ENCODE data around the gene CYP11A1. TPM values are rescaled to one million over a fixed set of nuclear protein-coding genes. Genes with fewer than 3 reads are reported as not detected.

CYP11A1 gene
- polyA plus RNA-seq, 3 donors from 2014 or later = not detected

GRCh38 chr15:74319138-74319460 is 48.3 kb downstream of the CYP11A1 start:
- DNase-seq = no peak

GRCh38 chr15:74318376-74319137 is 48.9 kb downstream of the CYP11A1 start:
- no peak overlapping the region for H3K4me3 Mint-ChIP-seq
- no peak overlapping the region for H3K27ac Mint-ChIP-seq
- no peaks in the 10 kb centered on the region for H3K36me3 Mint-ChIP-seq
- peaks cover 23 to 28% of the 10 kb centered on the region in 2 donors for H3K4me1 Mint-ChIP-seq
- H3K9me3 Mint-ChIP-seq = no peaks in the 10 kb centered on the region
- peaks cover 0 to 6% (median 2%) of the 10 kb centered on the region in 3 donors for H3K27me3 Mint-ChIP-seq (ENCODE audit: low read depth in 3 of 3)
- no peak for DNase-seq

More at GRCh38 chr15:74319138-74319460, 48.3 kb downstream of the CYP11A1 start:
- Mint-ChIP-seq H3K9me3 (no peaks in the 10 kb centered on the region), H3K27me3 (ENCODE audit: low read depth in 3 of 3) (peaks cover 0 to 5% (median under 1%) of the 10 kb centered on the region in 3 donors), H3K4me1 (peaks cover 23 to 28% of the 10 kb centered on the region in 2 donors), H3K27ac (no peak overlapping the region), H3K4me3 (no peak overlapping the region), H3K36me3 (no peaks in the 10 kb centered on the region)

- Mint-ChIP-seq H3K36me3 (no peaks in the 10 kb centered on the region), H3K4me3 (no peak overlapping the region), H3K27ac (peak overlapping the region in 1 of 6 donors; percentile 64), H3K27me3 (ENCODE audit: low read depth in 3 of 3) (peaks cover 0 to 6% (median 2%) of the 10 kb centered on the region in 3 donors), H3K4me1 (peaks cover 23 to 28% of the 10 kb centered on the region in 2 donors), H3K9me3 (no peaks in the 10 kb centered on the region)
- no peak for DNase-seq
Observed at GRCh38 chr15:74317820-74318375, 49.5 kb downstream of the CYP11A1 start.

- DNase-seq = no peak
- no peaks in the 10 kb centered on the region for H3K9me3 Mint-ChIP-seq
- H3K27ac Mint-ChIP-seq = peak overlapping the region in 1 of 6 donors; percentile 34
- H3K36me3 Mint-ChIP-seq = no peaks in the 10 kb centered on the region
- H3K4me1 Mint-ChIP-seq = peaks cover 23 to 28% of the 10 kb centered on the region in 2 donors
- peak overlapping the region in 1 of 5 donors; percentile 74 for H3K4me3 Mint-ChIP-seq
- peaks cover 2 to 6% (median 2%) of the 10 kb centered on the region in 3 donors for H3K27me3 Mint-ChIP-seq (ENCODE audit: low read depth in 3 of 3)
Observed at GRCh38 chr15:74316141-74316540, 51.3 kb downstream of the CYP11A1 start.

- peak overlapping the region; percentile 12 to 74 (median 57) for H3K4me3 Mint-ChIP-seq
- H3K36me3 Mint-ChIP-seq = no peaks in the 10 kb centered on the region
- H3K27me3 Mint-ChIP-seq (ENCODE audit: low read depth in 3 of 3) = peaks cover 2 to 6% (median 2%) of the 10 kb centered on the region in 3 donors
- peak; percentile 17 to 24 (median 20) for DNase-seq
- peaks cover 23 to 28% of the 10 kb centered on the region in 2 donors for H3K4me1 Mint-ChIP-seq
- peak overlapping the region; percentile 66 to 89 (median 78) for H3K27ac Mint-ChIP-seq
- no peaks in the 10 kb centered on the region for H3K9me3 Mint-ChIP-seq
Observed at GRCh38 chr15:74315626-74316025, 51.8 kb downstream of the CYP11A1 start.

- peak; percentile 18 to 26 (median 21) for DNase-seq
Observed at GRCh38 chr15:74314795-74315438, 52.5 kb downstream of the CYP11A1 start.

GRCh38 chr15:74313889-74314288 is 53.6 kb downstream of the CYP11A1 start:
- Mint-ChIP-seq H3K4me1 (peaks cover 23 to 28% of the 10 kb centered on the region in 2 donors), H3K36me3 (no peaks in the 10 kb centered on the region), H3K4me3 (no peak overlapping the region), H3K9me3 (no peaks in the 10 kb centered on the region), H3K27me3 (ENCODE audit: low read depth in 3 of 3) (peaks cover 2 to 6% (median 4%) of the 10 kb centered on the region in 3 donors), H3K27ac (peak overlapping the region in 1 of 6 donors; percentile 1)
- no peak for DNase-seq

More at GRCh38 chr15:74314795-74315438, 52.5 kb downstream of the CYP11A1 start:
- peak overlapping the region; percentile 12 to 68 (median 25) for H3K4me3 Mint-ChIP-seq
- no peaks in the 10 kb centered on the region for H3K36me3 Mint-ChIP-seq
- H3K27me3 Mint-ChIP-seq (ENCODE audit: low read depth in 3 of 3) = peaks cover 2 to 6% (median 3%) of the 10 kb centered on the region in 3 donors
- H3K9me3 Mint-ChIP-seq = no peaks in the 10 kb centered on the region
- peaks cover 23 to 28% of the 10 kb centered on the region in 2 donors for H3K4me1 Mint-ChIP-seq
- peak overlapping the region; percentile 59 to 89 (median 73) for H3K27ac Mint-ChIP-seq

GRCh38 chr15:74312445-74313007 is 54.9 kb downstream of the CYP11A1 start:
- H3K4me1 Mint-ChIP-seq = peaks cover 23 to 28% of the 10 kb centered on the region in 2 donors
- H3K27ac Mint-ChIP-seq = no peak overlapping the region
- H3K4me3 Mint-ChIP-seq = no peak overlapping the region
- H3K9me3 Mint-ChIP-seq = no peaks in the 10 kb centered on the region
- no peaks in the 10 kb centered on the region for H3K36me3 Mint-ChIP-seq
- no peak for DNase-seq
- peaks cover 2 to 6% (median 4%) of the 10 kb centered on the region in 3 donors for H3K27me3 Mint-ChIP-seq (ENCODE audit: low read depth in 3 of 3)

- no peaks in the 10 kb centered on the region for H3K9me3 Mint-ChIP-seq
- peaks cover 23 to 25% of the 10 kb centered on the region in 2 donors for H3K4me1 Mint-ChIP-seq
- no peaks in the 10 kb centered on the region for H3K36me3 Mint-ChIP-seq
- no peak overlapping the region for H3K27ac Mint-ChIP-seq
- DNase-seq = no peak
- H3K4me3 Mint-ChIP-seq = no peak overlapping the region
- H3K27me3 Mint-ChIP-seq (ENCODE audit: low read depth in 3 of 3) = peaks cover 2 to 6% (median 4%) of the 10 kb centered on the region in 3 donors
Observed at GRCh38 chr15:74311734-74312444, 55.6 kb downstream of the CYP11A1 start.

- no peaks in the 10 kb centered on the region for H3K4me1 Mint-ChIP-seq
- H3K27me3 Mint-ChIP-seq (ENCODE audit: low read depth in 3 of 3) = peaks cover 5 to 8% (median 8%) of the 10 kb centered on the region in 3 donors
Observed at GRCh38 chr15:74307827-74308811, 59.3 kb downstream of the CYP11A1 start.

GRCh38 chr15:74306781-74307217 is 60.6 kb downstream of the CYP11A1 start:
- peaks cover 5 to 8% (median 7%) of the 10 kb centered on the region in 3 donors for H3K27me3 Mint-ChIP-seq (ENCODE audit: low read depth in 3 of 3)

More at GRCh38 chr15:74307827-74308811, 59.3 kb downstream of the CYP11A1 start:
- Mint-ChIP-seq H3K9me3 (no peaks in the 10 kb centered on the region), H3K4me3 (no peak overlapping the region), H3K27ac (no peak overlapping the region), H3K36me3 (no peaks in the 10 kb centered on the region)
- peak in 1 of 3 donors; percentile 8 for DNase-seq

GRCh38 chr15:74305687-74306086 is 61.8 kb downstream of the CYP11A1 start:
- peaks cover 5 to 15% (median 6%) of the 10 kb centered on the region in 3 donors for H3K27me3 Mint-ChIP-seq (ENCODE audit: low read depth in 3 of 3)
- no peak overlapping the region for H3K4me3 Mint-ChIP-seq
- no peaks in the 10 kb centered on the region for H3K4me1 Mint-ChIP-seq
- no peaks in the 10 kb centered on the region for H3K9me3 Mint-ChIP-seq
- no peak for DNase-seq
- H3K27ac Mint-ChIP-seq = no peak overlapping the region
- H3K36me3 Mint-ChIP-seq = no peaks in the 10 kb centered on the region

More at GRCh38 chr15:74306781-74307217, 60.6 kb downstream of the CYP11A1 start:
- H3K4me3 Mint-ChIP-seq = no peak overlapping the region
- no peak for DNase-seq
- no peaks in the 10 kb centered on the region for H3K9me3 Mint-ChIP-seq
- H3K4me1 Mint-ChIP-seq = no peaks in the 10 kb centered on the region
- H3K27ac Mint-ChIP-seq = peak overlapping the region in 1 of 6 donors; percentile 76
- no peaks in the 10 kb centered on the region for H3K36me3 Mint-ChIP-seq
